Panc1 (cell line): ENCODE data around the gene C1D.
"Not testable (repeated sequence)": the region's sequence is repeated elsewhere in the genome, so short reads cannot be mapped to it uniquely, and the experiment has no call there.

Experiments
- CTCF ChIP-seq: fragments of 450-650 bp; IDR thresholded peaks from 2 replicates; pipeline ENCODE4 v1.5.1; 2017; ENCODE audit warnings: mild to moderate bottlenecking
- POLR2AphosphoS5 ChIP-seq: IDR thresholded peaks from 2 replicates; pipeline ENCODE4 v1.6.1; 2012; ENCODE audit warnings: mild to moderate bottlenecking, low read depth, low read length, moderate library complexity
- TCF7L2 ChIP-seq: IDR thresholded peaks from 2 replicates; pipeline ENCODE4 v1.6.1; 2011; ENCODE audit warnings: mild to moderate bottlenecking, low read depth, low read length, inconsistent platforms

DNA sequence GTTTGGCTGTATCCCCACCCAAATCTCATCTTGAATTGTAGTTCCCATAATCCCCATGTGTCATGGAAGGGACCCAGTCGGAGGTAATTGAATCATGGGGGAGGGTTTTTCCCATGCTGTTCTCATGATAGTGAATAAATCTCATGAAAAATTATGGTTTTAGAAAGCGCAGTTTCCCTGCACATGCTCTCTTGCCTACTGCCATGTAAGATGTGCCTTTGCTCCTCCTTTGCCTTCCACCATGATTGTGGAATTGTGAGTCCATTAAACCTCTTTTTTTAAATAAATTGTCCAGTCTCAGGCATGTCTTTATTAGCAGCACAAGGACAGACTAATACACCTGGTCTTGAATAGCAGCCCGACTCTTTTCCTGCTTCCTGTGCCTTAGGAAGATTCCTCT lies 68.7 kb downstream of the C1D start:
- not testable (repeated sequence) for TF ChIP-seq POLR2AphosphoS5, CTCF, TCF7L2
